Neural progenitor cell (in vitro differentiated cells): ENCODE measurements around the gene ITPK1.

Experiments
- EZH2phosphoT487 ChIP-seq: fragments of 200-600 bp; sonication (generic); IDR thresholded peaks from 2 replicates; pipeline ENCODE4 v1.6.1; 2017; ENCODE audit warnings: antibody characterized with exemption
- TF ChIP-seq, protein P1 (sequence below): fragments of 200-600 bp; sonication (generic); IDR thresholded peaks from 2 replicates; pipeline ENCODE4 v1.5.1; 2017; ENCODE audit warnings: antibody characterized with exemption, mild to moderate bottlenecking

DNA sequence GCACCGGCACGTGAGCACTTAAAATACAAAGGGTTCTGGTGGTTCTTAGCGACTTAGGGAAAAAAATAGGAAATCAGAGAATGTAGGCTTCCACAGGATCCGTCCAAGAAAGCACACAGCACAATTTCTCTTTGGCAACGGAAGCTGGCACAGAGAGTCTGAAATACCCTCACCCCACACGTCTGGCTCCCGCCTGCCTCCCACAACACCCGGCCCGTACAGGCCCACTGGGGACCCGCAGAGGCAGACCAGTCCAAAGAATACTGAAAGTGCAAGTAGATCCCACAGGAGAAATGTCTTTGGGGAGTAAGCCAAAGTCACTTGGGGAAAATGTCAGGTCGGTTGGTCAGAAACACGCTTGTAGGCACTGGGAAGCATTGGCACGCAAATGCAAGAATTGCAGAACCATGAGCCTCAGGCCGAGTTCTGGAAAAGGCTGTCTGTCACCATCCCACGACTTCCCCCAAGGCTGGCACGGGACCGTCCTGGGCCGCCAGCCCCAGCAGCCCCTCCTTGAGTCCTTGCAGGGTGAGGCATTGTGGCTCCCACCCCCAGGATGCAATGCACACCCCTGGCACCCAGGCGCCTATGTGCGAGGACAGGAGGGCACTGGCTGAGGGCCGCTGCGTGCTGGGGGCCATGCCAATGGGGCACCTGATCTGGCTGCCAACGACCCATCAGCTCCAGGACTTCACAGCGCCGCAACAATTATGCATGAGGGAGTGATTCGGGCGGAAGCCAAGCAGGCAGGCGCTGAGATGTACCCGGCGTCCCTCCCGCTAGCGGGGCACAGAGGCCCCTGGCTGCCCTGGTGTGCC lies 163.0 kb downstream of the ITPK1 start:
- TF ChIP-seq, protein P1, sequence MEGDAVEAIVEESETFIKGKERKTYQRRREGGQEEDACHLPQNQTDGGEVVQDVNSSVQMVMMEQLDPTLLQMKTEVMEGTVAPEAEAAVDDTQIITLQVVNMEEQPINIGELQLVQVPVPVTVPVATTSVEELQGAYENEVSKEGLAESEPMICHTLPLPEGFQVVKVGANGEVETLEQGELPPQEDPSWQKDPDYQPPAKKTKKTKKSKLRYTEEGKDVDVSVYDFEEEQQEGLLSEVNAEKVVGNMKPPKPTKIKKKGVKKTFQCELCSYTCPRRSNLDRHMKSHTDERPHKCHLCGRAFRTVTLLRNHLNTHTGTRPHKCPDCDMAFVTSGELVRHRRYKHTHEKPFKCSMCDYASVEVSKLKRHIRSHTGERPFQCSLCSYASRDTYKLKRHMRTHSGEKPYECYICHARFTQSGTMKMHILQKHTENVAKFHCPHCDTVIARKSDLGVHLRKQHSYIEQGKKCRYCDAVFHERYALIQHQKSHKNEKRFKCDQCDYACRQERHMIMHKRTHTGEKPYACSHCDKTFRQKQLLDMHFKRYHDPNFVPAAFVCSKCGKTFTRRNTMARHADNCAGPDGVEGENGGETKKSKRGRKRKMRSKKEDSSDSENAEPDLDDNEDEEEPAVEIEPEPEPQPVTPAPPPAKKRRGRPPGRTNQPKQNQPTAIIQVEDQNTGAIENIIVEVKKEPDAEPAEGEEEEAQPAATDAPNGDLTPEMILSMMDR: no peak
- no peak for TF ChIP-seq EZH2phosphoT487
